Dedifferentiated amniotic fluid mesenchymal stem cell (primary cell): ENCODE results near the gene GTF3C1.
"Not testable (repeated sequence)": the region's sequence is repeated elsewhere in the genome, so short reads cannot be mapped to it uniquely, and the experiment has no call there.

Source experiments
- DNase-seq: peaks from one replicate; pipeline ENCODE4 v3.0.0-alpha.2; 2016; ENCODE audit errors: extremely low spot score

GTF3C1 gene

DNA sequence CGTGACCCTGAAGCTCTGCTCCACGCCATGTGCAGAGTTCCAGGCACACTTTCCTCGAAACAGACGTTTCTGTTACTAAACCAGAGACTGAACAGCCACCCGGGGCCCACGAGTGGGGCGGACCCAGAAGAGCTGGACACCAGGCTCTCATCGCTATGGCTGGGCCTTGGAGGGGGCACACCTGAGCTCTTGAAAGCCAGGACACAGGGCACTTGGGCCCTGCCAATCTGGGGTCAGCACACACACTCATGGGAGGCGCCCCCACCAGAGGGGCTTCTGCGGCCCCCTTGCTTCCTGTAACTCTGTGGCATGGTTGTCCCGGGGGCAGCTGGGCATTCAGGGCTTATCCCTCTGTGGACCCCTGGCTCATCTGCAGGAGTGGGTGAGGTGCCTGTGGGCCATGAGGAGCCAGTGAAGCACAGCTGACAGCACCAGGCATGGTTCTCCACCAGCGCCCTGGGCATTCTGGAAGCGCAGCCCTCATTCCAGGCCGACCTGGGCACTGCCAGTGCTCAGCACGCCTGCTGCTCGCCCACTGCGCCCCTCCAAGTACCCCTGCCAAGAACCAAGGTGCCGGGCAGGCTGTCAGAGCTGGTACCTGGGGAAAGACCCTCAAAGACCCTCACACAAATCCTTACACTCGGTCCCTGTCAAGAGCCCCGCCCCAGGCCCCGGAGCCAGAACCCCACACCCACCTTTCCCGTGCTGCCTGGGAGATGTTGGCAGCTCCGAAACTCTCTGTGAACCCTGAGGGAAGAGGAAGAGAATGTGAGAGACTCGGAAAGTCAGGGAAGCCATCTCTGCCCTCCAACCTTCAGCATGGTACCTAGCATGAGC lies 86.6 kb downstream of the GTF3C1 start:
- DNase-seq = no peak

DNA sequence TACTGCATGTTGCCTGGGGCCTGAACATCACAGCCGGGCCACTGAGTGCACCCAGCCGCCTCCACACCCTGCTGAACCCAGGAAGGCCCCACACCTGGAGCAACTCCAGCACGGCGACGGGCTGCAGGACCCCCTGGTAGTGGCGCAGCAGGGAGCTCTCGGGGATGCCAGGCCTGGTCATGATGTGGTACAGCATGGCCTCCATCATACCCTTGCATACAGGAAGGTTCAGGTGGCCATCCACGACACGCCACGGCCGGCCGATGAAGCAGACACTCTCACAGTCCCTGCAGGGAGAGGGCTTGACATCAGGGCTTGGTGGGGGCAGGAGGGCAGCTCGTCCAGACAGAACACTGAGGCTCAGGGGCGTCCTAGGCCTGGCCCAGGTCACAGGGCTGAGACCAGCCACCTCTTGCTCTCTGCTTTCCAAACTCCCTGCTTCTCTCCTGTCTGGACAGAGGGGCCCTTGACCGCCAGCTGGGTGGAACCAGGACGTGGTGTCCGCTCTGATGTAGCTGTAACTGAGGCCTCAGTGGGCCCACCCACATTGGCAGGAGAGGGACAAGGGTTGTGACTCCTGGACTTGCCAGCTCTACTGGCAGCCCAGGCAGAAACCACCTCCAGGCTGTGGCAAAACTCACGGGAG lies 87.4 kb downstream of the GTF3C1 start:
- no peak for DNase-seq

DNA sequence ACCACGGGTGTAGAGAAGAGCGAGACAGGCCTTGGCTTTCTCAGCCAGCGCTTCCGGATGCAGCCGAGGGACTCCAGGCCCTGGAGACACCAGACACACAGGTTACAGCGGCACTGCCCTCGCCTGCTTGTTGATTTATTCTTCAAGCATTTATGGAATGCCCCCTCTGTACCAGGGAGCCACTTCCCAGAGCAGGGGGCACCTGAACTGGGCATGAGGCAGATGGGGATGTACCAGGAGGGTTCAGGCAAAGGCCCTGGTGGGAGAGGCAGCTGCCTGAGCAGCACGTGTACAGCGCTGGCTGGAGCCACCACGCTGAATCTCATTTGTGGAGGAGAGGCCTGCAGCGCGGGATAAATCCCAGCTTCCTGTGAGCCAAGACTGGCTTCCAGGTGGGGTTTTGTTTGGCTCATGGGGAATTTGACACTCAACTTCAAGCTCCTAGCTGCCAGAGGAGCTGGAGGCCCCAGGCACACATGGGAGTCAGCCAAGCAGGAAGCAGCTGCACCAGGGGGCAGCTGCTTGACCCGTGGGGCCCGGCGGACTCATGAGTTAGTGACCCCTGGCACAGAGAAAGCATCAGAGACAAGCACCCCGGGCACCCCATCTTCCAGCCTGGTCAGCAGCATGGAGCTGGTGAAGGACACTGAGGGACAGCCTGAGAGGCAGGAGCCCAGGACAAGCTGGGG lies 88.1 kb downstream of the GTF3C1 start:
- no peak for DNase-seq

- no peak for DNase-seq
Measured at GRCh38 chr16:27460663-27461482, 88.8 kb downstream of the GTF3C1 start.

DNA sequence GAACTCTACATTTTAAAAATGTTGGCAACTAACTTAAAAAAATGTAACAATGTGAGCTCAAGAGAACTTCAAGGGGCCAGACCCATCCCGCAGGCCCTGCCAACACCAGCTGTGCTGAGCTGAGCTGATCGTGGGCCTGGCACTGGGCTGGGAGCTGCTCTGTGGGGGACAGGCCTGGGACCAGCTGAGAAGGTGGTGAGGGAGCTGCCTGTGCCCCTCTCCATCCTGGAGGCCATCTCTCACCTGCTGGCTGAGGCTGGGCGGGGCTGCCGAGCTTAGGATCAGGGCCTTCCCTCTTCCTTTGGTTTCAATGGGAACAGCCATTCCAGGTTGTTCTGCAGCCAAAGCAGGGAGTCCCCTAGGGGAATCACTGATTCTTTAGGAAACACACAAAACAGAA lies 89.5 kb downstream of the GTF3C1 start:
- DNase-seq = no peak

DNA sequence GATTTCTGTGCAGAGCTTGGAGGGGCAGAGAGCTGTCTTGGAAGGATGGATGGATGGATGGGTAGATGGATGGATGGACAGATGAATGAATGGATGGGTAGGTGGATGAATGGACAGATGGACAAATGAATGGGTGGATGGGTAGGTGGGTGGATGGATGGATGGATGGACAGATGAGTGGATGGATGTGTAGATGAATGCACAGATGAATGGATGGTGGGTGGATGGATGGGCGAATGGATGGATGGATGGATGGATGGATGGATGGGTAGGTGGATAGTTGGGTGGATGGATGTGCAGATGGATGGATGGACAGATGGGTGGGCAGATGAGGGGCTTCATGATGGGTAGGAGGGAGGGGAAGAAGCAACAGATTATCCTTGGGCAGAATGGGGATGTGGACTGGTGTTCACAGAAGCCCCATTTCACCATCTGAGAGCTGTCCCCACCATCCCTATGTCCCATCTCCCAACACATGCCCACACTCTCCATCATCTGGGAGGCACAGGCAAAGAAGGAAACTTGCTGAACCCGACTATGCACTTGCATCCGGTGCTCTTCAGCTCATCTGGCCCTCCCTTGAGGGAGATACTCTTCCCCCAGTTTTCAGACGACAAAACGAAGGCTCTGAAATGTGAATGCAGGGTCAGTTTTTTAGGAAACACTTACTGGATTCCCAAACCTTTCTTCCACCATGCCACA lies 90.6 kb downstream of the GTF3C1 start:
- DNase-seq = no peak

DNA sequence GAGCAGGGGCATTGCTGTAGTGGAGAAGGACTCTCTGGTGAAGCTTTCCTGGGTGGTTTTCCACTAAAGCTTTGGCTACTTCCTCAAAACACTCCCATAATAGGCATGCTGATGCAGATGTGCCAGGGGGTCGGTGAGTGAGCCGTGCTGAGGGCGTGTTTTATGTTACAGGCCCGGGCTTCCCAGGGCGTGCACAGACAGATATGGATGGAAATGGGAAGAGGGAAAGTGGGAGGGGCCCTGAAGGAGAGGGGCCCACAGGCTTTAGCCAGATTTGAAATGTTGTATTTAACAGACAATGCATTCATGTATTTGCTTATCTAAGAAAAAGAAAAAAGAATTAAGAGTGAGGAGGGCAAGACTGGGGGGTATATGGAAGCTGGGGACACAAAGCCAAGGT lies 91.5 kb downstream of the GTF3C1 start:
- no peak for DNase-seq

- DNase-seq = not testable (repeated sequence)
Measured at GRCh38 chr16:27457605-27457900, 92.2 kb downstream of the GTF3C1 start.

GRCh38 chr16:27455700-27456099 lies 94.0 kb downstream of the GTF3C1 start:
- DNase-seq = no peak

- DNase-seq = no peak
Measured at GRCh38 chr16:27453494-27453825, 96.3 kb downstream of the GTF3C1 start.

DNA sequence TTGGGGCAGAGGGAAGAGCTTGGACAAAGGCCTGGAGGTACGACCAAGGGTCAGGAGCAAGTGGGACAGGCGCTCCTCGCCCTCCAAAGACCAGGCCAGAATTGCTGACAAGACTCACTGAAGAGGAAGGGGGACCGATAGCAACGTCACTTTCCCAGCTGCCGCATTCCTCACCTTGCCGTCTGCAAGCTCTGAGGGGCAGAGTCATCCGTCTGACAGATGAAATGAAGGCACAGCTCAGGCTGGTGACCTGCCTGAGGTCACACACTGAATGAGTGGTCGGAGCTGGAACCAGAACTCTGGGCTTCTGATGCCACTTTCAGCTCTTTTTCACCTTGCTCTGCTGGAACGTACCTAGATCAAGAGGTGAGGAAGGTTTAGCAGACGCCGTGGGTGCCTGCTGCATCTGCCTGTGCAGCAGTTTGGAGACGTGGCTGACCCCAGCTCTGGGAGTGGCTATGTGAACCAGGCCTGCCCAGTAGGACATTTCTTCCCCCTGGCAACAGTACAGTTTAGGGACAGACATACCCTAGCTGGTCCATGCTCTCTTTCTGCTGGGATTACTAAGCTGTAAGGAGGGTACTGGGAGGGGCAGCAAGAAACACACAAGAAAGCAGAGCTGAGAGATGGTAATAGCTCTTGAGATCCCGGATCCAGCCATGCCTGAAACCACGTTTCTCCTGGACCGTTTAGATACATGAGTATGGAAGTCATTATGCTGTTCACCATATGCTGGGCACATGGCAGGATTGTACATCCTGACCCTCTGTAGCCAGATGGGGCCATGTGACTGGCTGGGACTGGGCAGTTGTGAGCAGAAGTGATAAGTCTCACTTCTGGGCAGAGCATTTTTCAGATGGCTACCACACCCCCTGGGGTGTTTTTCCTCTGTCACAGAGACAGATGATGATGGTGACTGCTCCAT lies 96.9 kb downstream of the GTF3C1 start:
- no peak for DNase-seq

GRCh38 chr16:27450196-27450549 lies 99.5 kb downstream of the GTF3C1 start:
- no peak for DNase-seq

DNA sequence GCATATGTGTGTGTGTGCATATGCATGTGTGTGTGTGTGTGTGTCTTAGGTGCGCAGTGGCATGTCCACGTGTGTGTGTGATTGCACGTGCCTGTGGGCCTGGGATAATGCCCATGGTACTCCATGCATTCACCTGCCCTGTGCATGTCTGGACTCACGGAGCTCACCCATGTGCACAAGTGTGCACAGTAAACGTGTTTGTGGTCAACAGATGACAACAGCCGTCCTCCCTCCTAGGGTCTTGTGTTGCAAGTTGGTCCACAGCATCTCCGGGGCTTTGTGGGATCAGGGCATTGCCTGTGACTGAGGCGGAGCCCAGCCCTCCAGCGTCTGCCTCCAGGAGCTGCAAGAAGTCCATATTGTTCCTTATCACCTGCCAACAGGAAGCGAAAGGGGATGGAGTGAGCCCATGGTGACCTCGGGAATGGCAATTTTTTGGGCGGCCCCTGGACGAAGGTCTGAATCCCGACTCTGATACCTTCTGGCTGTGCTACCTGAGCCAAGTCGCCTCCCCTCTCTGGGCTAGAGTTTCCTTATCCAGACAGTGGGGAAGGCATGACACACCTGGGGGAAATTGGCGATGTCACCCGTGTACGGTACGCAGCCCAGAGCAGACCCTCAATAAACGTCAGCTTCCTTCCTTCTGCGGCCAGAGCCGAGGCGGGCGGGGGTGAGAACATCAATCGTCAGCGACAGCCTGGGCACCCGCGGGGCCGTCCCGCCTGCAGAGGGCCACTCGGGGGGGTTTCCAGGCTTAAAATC lies 100.1 kb downstream of the GTF3C1 start:
- DNase-seq = no peak

DNA sequence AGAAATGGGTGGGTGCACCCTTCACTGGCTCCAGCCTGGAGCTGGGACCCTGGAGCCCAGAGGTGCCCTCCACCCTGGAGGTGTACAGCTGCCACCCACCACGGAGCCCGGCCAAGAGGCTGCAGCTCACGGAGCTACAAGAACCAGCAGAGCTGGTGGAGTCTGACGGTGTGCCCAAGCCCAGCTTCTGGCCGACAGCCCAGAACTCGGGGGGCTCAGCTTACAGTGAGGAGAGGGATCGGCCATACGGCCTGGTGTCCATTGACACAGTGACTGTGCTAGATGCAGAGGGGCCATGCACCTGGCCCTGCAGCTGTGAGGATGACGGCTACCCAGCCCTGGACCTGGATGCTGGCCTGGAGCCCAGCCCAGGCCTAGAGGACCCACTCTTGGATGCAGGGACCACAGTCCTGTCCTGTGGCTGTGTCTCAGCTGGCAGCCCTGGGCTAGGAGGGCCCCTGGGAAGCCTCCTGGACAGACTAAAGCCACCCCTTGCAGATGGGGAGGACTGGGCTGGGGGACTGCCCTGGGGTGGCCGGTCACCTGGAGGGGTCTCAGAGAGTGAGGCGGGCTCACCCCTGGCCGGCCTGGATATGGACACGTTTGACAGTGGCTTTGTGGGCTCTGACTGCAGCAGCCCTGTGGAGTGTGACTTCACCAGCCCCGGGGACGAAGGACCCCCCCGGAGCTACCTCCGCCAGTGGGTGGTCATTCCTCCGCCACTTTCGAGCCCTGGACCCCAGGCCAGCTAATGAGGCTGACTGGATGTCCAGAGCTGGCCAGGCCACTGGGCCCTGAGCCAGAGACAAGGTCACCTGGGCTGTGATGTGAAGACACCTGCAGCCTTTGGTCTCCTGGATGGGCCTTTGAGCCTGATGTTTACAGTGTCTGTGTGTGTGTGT lies 100.9 kb downstream of the GTF3C1 start:
- DNase-seq = no peak

- DNase-seq = no peak
Measured at GRCh38 chr16:27447301-27447700, 102.4 kb downstream of the GTF3C1 start.

DNA sequence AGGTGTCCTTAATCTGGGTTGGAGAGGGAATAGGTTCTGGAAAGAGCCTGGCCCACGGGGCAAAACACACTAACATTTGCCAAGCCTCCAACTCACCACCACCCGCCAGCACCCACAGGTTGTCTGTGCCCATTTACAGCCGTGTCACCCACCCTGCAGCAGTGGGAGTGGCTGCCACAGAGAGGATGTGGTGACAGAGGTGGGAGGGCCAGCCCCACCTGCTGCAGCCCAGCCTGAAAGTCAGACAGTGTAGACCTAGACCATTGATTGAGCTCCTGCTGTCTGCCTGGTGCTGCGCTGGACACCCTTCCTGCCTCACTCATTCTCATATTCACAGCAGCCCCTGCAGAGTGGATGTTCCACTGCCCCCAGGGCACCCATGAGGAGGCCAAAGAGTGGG lies 103.0 kb downstream of the GTF3C1 start:
- no peak for DNase-seq

- DNase-seq = no peak
Measured at GRCh38 chr16:27445502-27446175, 104.1 kb downstream of the GTF3C1 start.

DNA sequence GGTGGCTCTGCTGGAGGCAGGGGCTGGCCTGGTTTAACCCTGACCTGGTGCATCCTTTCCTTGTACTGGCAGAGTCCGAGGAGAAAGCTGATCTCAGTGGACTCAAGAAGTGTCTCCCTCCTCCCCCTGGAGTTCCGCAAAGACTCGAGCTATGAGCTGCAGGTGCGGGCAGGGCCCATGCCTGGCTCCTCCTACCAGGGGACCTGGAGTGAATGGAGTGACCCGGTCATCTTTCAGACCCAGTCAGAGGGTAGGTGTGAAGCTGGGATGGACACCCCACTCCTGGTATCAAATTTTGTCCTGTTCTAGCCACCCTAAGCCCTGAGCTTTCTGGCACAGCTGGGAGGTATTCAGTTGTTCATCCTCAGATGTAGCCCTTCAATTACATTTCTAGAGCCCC lies 105.2 kb downstream of the GTF3C1 start:
- DNase-seq = no peak
